ENCODE results near the gene RALGPS1.

The RALGPS1 gene

DNA sequence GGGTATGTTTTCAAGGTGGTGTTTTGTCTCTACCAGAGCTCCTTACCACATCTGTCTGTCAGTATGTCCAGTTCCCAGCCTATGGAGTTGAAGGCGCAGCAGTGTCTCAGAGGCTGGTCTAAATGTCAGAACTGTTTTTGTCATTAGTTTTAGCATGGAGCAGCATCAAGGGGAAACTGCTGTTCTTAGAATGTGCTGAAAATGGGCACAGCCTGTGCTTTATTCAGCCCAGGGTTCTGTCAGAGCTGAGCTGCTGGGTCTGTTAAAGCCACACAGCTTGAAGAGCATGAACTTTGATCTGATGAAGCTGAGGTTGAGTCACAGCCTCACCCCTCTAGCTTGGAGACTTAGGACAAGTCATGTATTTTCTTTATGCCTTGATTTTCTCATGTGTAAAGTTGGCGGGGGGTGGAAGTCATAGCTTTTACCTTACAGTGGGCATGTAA is 71.9 kb downstream of the RALGPS1 start:
- H3K27me3 ChIP-seq (ENCODE audit: insufficient read depth, poor library complexity, severe bottlenecking), result no peaks in the 10 kb centered on the region
- DNase-seq (ENCODE audit: low spot score), result no peak
- no peak overlapping the region for H3K4me3 ChIP-seq (ENCODE audit: severe bottlenecking)
- TF ChIP-seq, protein P1, sequence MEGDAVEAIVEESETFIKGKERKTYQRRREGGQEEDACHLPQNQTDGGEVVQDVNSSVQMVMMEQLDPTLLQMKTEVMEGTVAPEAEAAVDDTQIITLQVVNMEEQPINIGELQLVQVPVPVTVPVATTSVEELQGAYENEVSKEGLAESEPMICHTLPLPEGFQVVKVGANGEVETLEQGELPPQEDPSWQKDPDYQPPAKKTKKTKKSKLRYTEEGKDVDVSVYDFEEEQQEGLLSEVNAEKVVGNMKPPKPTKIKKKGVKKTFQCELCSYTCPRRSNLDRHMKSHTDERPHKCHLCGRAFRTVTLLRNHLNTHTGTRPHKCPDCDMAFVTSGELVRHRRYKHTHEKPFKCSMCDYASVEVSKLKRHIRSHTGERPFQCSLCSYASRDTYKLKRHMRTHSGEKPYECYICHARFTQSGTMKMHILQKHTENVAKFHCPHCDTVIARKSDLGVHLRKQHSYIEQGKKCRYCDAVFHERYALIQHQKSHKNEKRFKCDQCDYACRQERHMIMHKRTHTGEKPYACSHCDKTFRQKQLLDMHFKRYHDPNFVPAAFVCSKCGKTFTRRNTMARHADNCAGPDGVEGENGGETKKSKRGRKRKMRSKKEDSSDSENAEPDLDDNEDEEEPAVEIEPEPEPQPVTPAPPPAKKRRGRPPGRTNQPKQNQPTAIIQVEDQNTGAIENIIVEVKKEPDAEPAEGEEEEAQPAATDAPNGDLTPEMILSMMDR (IDR thresholded peaks at IDR 0.05; ENCODE audit: poor library complexity, severe bottlenecking), result no peak
- H3K9me3 ChIP-seq (ENCODE audit: severe bottlenecking), result no peaks in the 10 kb centered on the region
- peaks cover 25% of the 10 kb centered on the region for H3K4me1 ChIP-seq (ENCODE audit: insufficient read depth, poor library complexity, severe bottlenecking)
- peak overlapping the region; percentile 78 for H3K27ac ChIP-seq (ENCODE audit: poor library complexity, severe bottlenecking)
- no peaks in the 10 kb centered on the region for H3K36me3 ChIP-seq (ENCODE audit: low read depth)
- peak; percentile 51 for ATAC-seq (ENCODE audit: low read depth)

GRCh38 chr9:126988857-126989256 is 74.3 kb downstream of the RALGPS1 start:
- no peak overlapping the region for H3K4me3 ChIP-seq (ENCODE audit: severe bottlenecking)
- H3K9me3 ChIP-seq (ENCODE audit: severe bottlenecking), result no peaks in the 10 kb centered on the region
- H3K27me3 ChIP-seq (ENCODE audit: insufficient read depth, poor library complexity, severe bottlenecking), result no peaks in the 10 kb centered on the region
- DNase-seq (ENCODE audit: low spot score) (no peak), ATAC-seq (ENCODE audit: low read depth) (no peak)
- peaks cover 25% of the 10 kb centered on the region for H3K4me1 ChIP-seq (ENCODE audit: insufficient read depth, poor library complexity, severe bottlenecking)
- no peaks in the 10 kb centered on the region for H3K36me3 ChIP-seq (ENCODE audit: low read depth)
- TF ChIP-seq, protein P1 (IDR thresholded peaks at IDR 0.05; ENCODE audit: poor library complexity, severe bottlenecking), result no peak
- H3K27ac ChIP-seq (ENCODE audit: poor library complexity, severe bottlenecking), result no peak overlapping the region

DNA sequence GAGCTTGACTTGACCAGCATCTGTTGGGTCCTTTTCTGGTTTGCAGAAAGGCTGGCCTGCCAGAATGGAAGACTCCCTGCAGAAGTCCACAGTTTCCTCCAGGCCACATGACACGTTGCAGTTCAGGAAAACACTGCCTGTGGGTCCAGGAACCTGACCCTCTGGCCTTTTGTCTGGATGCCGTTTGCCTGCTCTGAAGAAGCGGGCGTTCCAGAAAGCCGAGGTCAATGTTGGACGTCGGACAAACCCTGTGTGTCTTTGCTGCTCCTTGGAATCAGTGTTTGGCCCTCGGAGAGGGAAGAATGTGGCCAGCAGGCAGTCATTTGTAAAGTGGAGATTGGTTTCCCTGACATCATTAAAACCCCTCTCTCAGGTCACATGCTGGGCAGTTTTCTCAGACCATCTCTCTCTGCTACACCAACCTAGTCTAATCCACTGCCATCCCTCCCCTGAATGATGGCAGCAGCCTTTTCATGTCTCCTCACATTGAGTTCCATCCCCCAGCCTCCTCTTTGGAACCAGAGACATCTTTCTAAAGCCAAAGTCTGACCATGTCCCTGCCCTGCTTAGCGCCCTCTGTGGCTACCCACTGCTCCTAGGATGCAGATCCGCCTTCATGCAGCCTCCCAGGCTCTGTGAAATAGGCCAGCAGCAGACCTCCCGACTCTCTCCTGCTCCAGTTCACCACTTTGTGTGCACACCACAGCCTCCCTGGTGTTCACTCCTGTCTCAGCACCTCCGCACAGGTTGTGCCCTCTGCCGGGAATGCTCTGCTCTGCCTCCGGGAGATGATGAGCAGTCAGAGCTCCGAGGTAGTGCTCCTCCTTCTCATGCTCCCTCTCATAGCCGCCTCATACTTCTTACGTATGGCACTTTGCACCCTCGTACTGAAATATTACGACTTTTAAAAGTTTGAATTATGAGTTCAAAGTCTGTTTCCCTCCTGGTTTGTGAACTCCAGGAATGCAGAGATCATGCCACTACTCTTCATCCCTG is 75.6 kb downstream of the RALGPS1 start:
- Histone ChIP-seq H3K4me3 (ENCODE audit: severe bottlenecking) (no peak overlapping the region), H3K27me3 (ENCODE audit: insufficient read depth, poor library complexity, severe bottlenecking) (no peaks in the 10 kb centered on the region), H3K27ac (ENCODE audit: poor library complexity, severe bottlenecking) (no peak overlapping the region), H3K36me3 (ENCODE audit: low read depth) (no peaks in the 10 kb centered on the region), H3K9me3 (ENCODE audit: severe bottlenecking) (no peaks in the 10 kb centered on the region), H3K4me1 (ENCODE audit: insufficient read depth, poor library complexity, severe bottlenecking) (peaks cover 19% of the 10 kb centered on the region)
- DNase-seq (ENCODE audit: low spot score) (no peak), ATAC-seq (ENCODE audit: low read depth) (no peak)
- TF ChIP-seq, protein P1 (IDR thresholded peaks at IDR 0.05; ENCODE audit: poor library complexity, severe bottlenecking), result no peak

- no peaks in the 10 kb centered on the region for H3K36me3 ChIP-seq (ENCODE audit: low read depth)
These were observed 76.6 kb downstream of the RALGPS1 start for GRCh38 chr9:126991183-126991582.

More at GRCh38 chr9:126991183-126991582, 76.6 kb downstream of the RALGPS1 start:
- no peaks in the 10 kb centered on the region for H3K9me3 ChIP-seq (ENCODE audit: severe bottlenecking)
- ATAC-seq (ENCODE audit: low read depth), result no peak
- peaks cover 9% of the 10 kb centered on the region for H3K4me1 ChIP-seq (ENCODE audit: insufficient read depth, poor library complexity, severe bottlenecking)
- no peak for DNase-seq (ENCODE audit: low spot score)
- H3K4me3 ChIP-seq (ENCODE audit: severe bottlenecking), result no peak overlapping the region
- H3K27me3 ChIP-seq (ENCODE audit: insufficient read depth, poor library complexity, severe bottlenecking), result no peaks in the 10 kb centered on the region
- H3K27ac ChIP-seq (ENCODE audit: poor library complexity, severe bottlenecking), result no peak overlapping the region
- TF ChIP-seq, protein P1 (IDR thresholded peaks at IDR 0.05; ENCODE audit: poor library complexity, severe bottlenecking), result no peak
